Lower leg skin (tissue), 4 donors: ENCODE measurements around the gene NDUFA7. TPM values are rescaled to one million over a fixed set of nuclear protein-coding genes. Genes with fewer than 3 reads are reported as not detected.
"Not testable (repeated sequence)": the region's sequence is repeated elsewhere in the genome, so short reads cannot be mapped to it uniquely, and the experiment has no call there.

ENCODE experiments used
- DNase-seq, 2 donors: peaks; one replicate each; pipeline ENCODE4 v3.0.0-alpha.2; 2019; ENCODE audit warnings: low spot score in 2 of 2
- H3K4me3 ChIP-seq: fragments of 200-600 bp; sonication (generic); 2 replicates; pipeline ENCODE4 v1.5.1; 2017; ENCODE audit warnings: mild to moderate bottlenecking, low read depth; ENCODE audit not compliant: poor library complexity, severe bottlenecking
- CTCF ChIP-seq, 3 donors: fragments of 450-650 bp; IDR thresholded peaks; one replicate each; pipeline ENCODE4 v1.5.1; 2016; ENCODE audit warnings: antibody characterized with exemption in 3 of 3, mild to moderate bottlenecking in 3 of 3, moderate library complexity in 2 of 3
- POLR2A ChIP-seq, 2 donors: fragments of 450-650 bp; IDR thresholded peaks; one replicate each; pipeline ENCODE4 v1.6.1; 2016 to 2017; ENCODE audit warnings: antibody characterized with exemption in 2 of 2, mild to moderate bottlenecking in 1 of 2, moderate library complexity in 1 of 2
- WGBS, 2 donors: methylation state at CpG; one replicate each; pipeline ENCODE4 v1.1.5; 2018; 5-methylcytosine and 5-hydroxymethylcytosine counted together
- intact Hi-C: fragments of 100-400 bp; cut with DNase I; formaldehyde crosslinking; loops from one replicate; pipeline ENCODE4 v1.15.0; 2023; ENCODE audit warnings: low total_unique reads
- total RNA-seq, 4 donors: library from RNA; depleted of rRNA; stranded (reverse); fragments of >200 nt; gene quantifications; one replicate each; pipeline ENCODE4 v1.1.0, GENCODE V29; 2016

NDUFA7 gene
- total RNA-seq, 4 donors from 2014 or later: 24.5 to 39.5 (median 32.3) TPM

GRCh38 chr19:8302734-8303133 is 18.4 kb downstream of the NDUFA7 start:
- no peak for TF ChIP-seq CTCF (IDR thresholded peaks at IDR 0.05)
- intact Hi-C loops: no loop called here
- no peak overlapping the region for H3K4me3 ChIP-seq
- peak; percentile 10 to 77 for DNase-seq
- WGBS, 2 donors: 62 to 74% methylated on average over 7 of the region's 7 CpGs

- intact Hi-C loops: no loop called here
- no peak for TF ChIP-seq CTCF (IDR thresholded peaks at IDR 0.05)
- no peak for TF ChIP-seq POLR2A (IDR thresholded peaks at IDR 0.05)
- WGBS, 2 donors: 65 to 67% methylated on average over 5 to 11 of the region's 11 CpGs
- no peak overlapping the region for H3K4me3 ChIP-seq
- peak; percentile 24 to 87 for DNase-seq
Observed at GRCh38 chr19:8302357-8302691, 18.9 kb downstream of the NDUFA7 start.

- WGBS, 2 donors: no CpG with 5 or more reads among the region's 9 CpGs
- intact Hi-C loops, DNase-seq, H3K4me3 ChIP-seq: not testable (repeated sequence)
Observed at GRCh38 chr19:8291337-8291736, 29.8 kb downstream of the NDUFA7 start.

GRCh38 chr19:8276508-8276907 is 44.7 kb downstream of the NDUFA7 start:
- DNase-seq, H3K4me3 ChIP-seq, intact Hi-C loops: not testable (repeated sequence)
- WGBS, 2 donors: no CpG with 5 or more reads among the region's 9 CpGs

- TF ChIP-seq CTCF (IDR thresholded peaks at IDR 0.05): no peak
- no peak for TF ChIP-seq POLR2A (IDR thresholded peaks at IDR 0.05)
- DNase-seq: no peak
- intact Hi-C loops: loop anchor here (10.0 kb wide), 1 partner anchor 55 kb away; the partner anchor contains the start of genes NDUFA7 and RPS28
- 90 to 93% methylated on average over 3 of the region's 3 CpGs for WGBS, 2 donors
- H3K4me3 ChIP-seq: no peak overlapping the region
Observed at GRCh38 chr19:8269724-8270123, 51.5 kb downstream of the NDUFA7 start.

- WGBS, 2 donors: 64 to 74% methylated on average over 3 of the region's 3 CpGs
- no peak for DNase-seq
- intact Hi-C loops: loop anchor here (10.0 kb wide), 1 partner anchor 59 kb away; the partner anchor contains the start of genes NDUFA7 and RPS28
- H3K4me3 ChIP-seq: no peak overlapping the region
- TF ChIP-seq CTCF (IDR thresholded peaks at IDR 0.05) (no peak), POLR2A (IDR thresholded peaks at IDR 0.05) (no peak)
Observed at GRCh38 chr19:8265872-8266271, 55.3 kb downstream of the NDUFA7 start.

GRCh38 chr19:8264248-8264647 is 56.9 kb downstream of the NDUFA7 start:
- peak in 1 of 2 donors; percentile 3 for DNase-seq
- 88 to 93% methylated on average over 2 to 4 of the region's 4 CpGs for WGBS, 2 donors
- intact Hi-C loops: loop anchor here (10.0 kb wide), 1 partner anchor 61 kb away; the partner anchor contains the start of genes NDUFA7 and RPS28
- not testable (repeated sequence) for H3K4me3 ChIP-seq
